Measurements from ENCODE around the gene SCD5. TPM values are rescaled to one million over a fixed set of nuclear protein-coding genes. Genes with fewer than 3 reads are reported as not detected.

Gene SCD5
- total RNA-seq, 1 experiment from 2014 or later = 17.2 TPM

- no peaks in the 10 kb centered on the region for H3K9me3 ChIP-seq (replicated peaks)
- no peaks in the 10 kb centered on the region for H3K4me1 ChIP-seq (replicated peaks)
- no peaks in the 10 kb centered on the region for H3K27me3 ChIP-seq (replicated peaks)
- no peak for DNase-seq (ENCODE audit: low read depth in 1 of 2, low spot score in 2 of 2)
- no peak overlapping the region for H3K27ac ChIP-seq
- H3K4me3 ChIP-seq = no peak overlapping the region
- H3K36me3 ChIP-seq = no peaks in the 10 kb centered on the region
Measured at GRCh38 chr4:82715731-82716617, 82.6 kb downstream of the SCD5 start.

- H3K4me1 ChIP-seq (replicated peaks) = no peaks in the 10 kb centered on the region
- no peaks in the 10 kb centered on the region for H3K9me3 ChIP-seq (replicated peaks)
- H3K27me3 ChIP-seq (replicated peaks) = 0 out of 2 replicates have a peak, but pooled peaks cover 3% of the 10 kb centered on the region
- no peaks in the 10 kb centered on the region for H3K36me3 ChIP-seq
- no peak for DNase-seq (ENCODE audit: low read depth in 1 of 2, low spot score in 2 of 2)
- no peak overlapping the region for H3K4me3 ChIP-seq
- H3K27ac ChIP-seq = no peak overlapping the region
Measured at GRCh38 chr4:82713856-82714255, 84.7 kb downstream of the SCD5 start.

- H3K9me3 ChIP-seq (replicated peaks) = no peaks in the 10 kb centered on the region
- H3K27me3 ChIP-seq (replicated peaks) = 0 out of 2 replicates have a peak, but pooled peaks cover 3% of the 10 kb centered on the region
- no peak for DNase-seq (ENCODE audit: low read depth in 1 of 2, low spot score in 2 of 2)
- H3K27ac ChIP-seq = no peak overlapping the region
- H3K36me3 ChIP-seq = no peaks in the 10 kb centered on the region
- no peaks in the 10 kb centered on the region for H3K4me1 ChIP-seq (replicated peaks)
- H3K4me3 ChIP-seq = no peak overlapping the region
Measured at GRCh38 chr4:82712561-82712960, 86.0 kb downstream of the SCD5 start.

GRCh38 chr4:82711158-82711785, 87.3 kb downstream of the SCD5 start:
- H3K36me3 ChIP-seq = no peaks in the 10 kb centered on the region

GRCh38 chr4:82710197-82710929, 88.2 kb downstream of the SCD5 start:
- no peaks in the 10 kb centered on the region for H3K9me3 ChIP-seq (replicated peaks)
- H3K27me3 ChIP-seq (replicated peaks) = 0 out of 2 replicates have a peak, but pooled peaks cover 3% of the 10 kb centered on the region
- no peak overlapping the region for H3K27ac ChIP-seq
- no peak overlapping the region for H3K4me3 ChIP-seq
- H3K4me1 ChIP-seq (replicated peaks) = peaks cover 10% of the 10 kb centered on the region
- H3K36me3 ChIP-seq = no peaks in the 10 kb centered on the region
- no peak for DNase-seq (ENCODE audit: low read depth in 1 of 2, low spot score in 2 of 2)

More at GRCh38 chr4:82711158-82711785, 87.3 kb downstream of the SCD5 start:
- Histone ChIP-seq H3K27me3 (replicated peaks) (0 out of 2 replicates have a peak, but pooled peaks cover 3% of the 10 kb centered on the region), H3K4me1 (replicated peaks) (peaks cover 2% of the 10 kb centered on the region), H3K9me3 (replicated peaks) (no peaks in the 10 kb centered on the region), H3K4me3 (no peak overlapping the region), H3K27ac (no peak overlapping the region)
- no peak for DNase-seq (ENCODE audit: low read depth in 1 of 2, low spot score in 2 of 2)

GRCh38 chr4:82708982-82709381, 89.6 kb downstream of the SCD5 start:
- peaks cover 10% of the 10 kb centered on the region for H3K4me1 ChIP-seq (replicated peaks)
- H3K36me3 ChIP-seq = no peaks in the 10 kb centered on the region
- H3K27me3 ChIP-seq (replicated peaks) = 0 out of 2 replicates have a peak, but pooled peaks cover 3% of the 10 kb centered on the region
- H3K9me3 ChIP-seq (replicated peaks) = no peaks in the 10 kb centered on the region
- no peak for DNase-seq (ENCODE audit: low read depth in 1 of 2, low spot score in 2 of 2)
- no peak overlapping the region for H3K27ac ChIP-seq
- H3K4me3 ChIP-seq = no peak overlapping the region

GRCh38 chr4:82706349-82707000, 92.1 kb downstream of the SCD5 start:
- Histone ChIP-seq H3K27ac (no peak overlapping the region), H3K4me1 (replicated peaks) (peaks cover 10% of the 10 kb centered on the region), H3K4me3 (no peak overlapping the region), H3K27me3 (replicated peaks) (0 out of 2 replicates have a peak, but pooled peaks cover 3% of the 10 kb centered on the region), H3K9me3 (replicated peaks) (no peaks in the 10 kb centered on the region), H3K36me3 (no peaks in the 10 kb centered on the region)
- no peak for DNase-seq (ENCODE audit: low read depth in 1 of 2, low spot score in 2 of 2)

GRCh38 chr4:82705928-82706300, 92.7 kb downstream of the SCD5 start:
- Histone ChIP-seq H3K4me3 (no peak overlapping the region), H3K27me3 (replicated peaks) (0 out of 2 replicates have a peak, but pooled peaks cover 3% of the 10 kb centered on the region), H3K4me1 (replicated peaks) (peaks cover 10% of the 10 kb centered on the region), H3K36me3 (no peaks in the 10 kb centered on the region), H3K9me3 (replicated peaks) (no peaks in the 10 kb centered on the region), H3K27ac (no peak overlapping the region)
- DNase-seq (ENCODE audit: low read depth in 1 of 2, low spot score in 2 of 2) = peak in 1 of 2 experiments; percentile 27

GRCh38 chr4:82705169-82705927, 93.2 kb downstream of the SCD5 start:
- peaks cover 10% of the 10 kb centered on the region for H3K4me1 ChIP-seq (replicated peaks)
- H3K27me3 ChIP-seq (replicated peaks) = 0 out of 2 replicates have a peak, but pooled peaks cover 3% of the 10 kb centered on the region
- no peak overlapping the region for H3K27ac ChIP-seq
- no peak for DNase-seq (ENCODE audit: low read depth in 1 of 2, low spot score in 2 of 2)
- no peaks in the 10 kb centered on the region for H3K36me3 ChIP-seq
- H3K4me3 ChIP-seq = no peak overlapping the region
- H3K9me3 ChIP-seq (replicated peaks) = no peaks in the 10 kb centered on the region

GRCh38 chr4:82704156-82704555, 94.4 kb downstream of the SCD5 start:
- no peak for DNase-seq (ENCODE audit: low read depth in 1 of 2, low spot score in 2 of 2)
- Histone ChIP-seq H3K4me1 (replicated peaks) (peaks cover 10% of the 10 kb centered on the region), H3K9me3 (replicated peaks) (no peaks in the 10 kb centered on the region), H3K36me3 (no peaks in the 10 kb centered on the region), H3K4me3 (no peak overlapping the region), H3K27ac (no peak overlapping the region), H3K27me3 (replicated peaks) (0 out of 2 replicates have a peak, but pooled peaks cover under 1% of the 10 kb centered on the region)

GRCh38 chr4:82698412-82698811, 100.2 kb downstream of the SCD5 start:
- no peak for DNase-seq (ENCODE audit: low read depth in 1 of 2, low spot score in 2 of 2)
- no peaks in the 10 kb centered on the region for H3K27me3 ChIP-seq (replicated peaks)
- H3K4me3 ChIP-seq = no peak overlapping the region
- no peak overlapping the region for H3K27ac ChIP-seq
- no peaks in the 10 kb centered on the region for H3K9me3 ChIP-seq (replicated peaks)
- no peaks in the 10 kb centered on the region for H3K4me1 ChIP-seq (replicated peaks)
- no peaks in the 10 kb centered on the region for H3K36me3 ChIP-seq

GRCh38 chr4:82697561-82697960, 101.0 kb downstream of the SCD5 start:
- no peaks in the 10 kb centered on the region for H3K27me3 ChIP-seq (replicated peaks)
- no peaks in the 10 kb centered on the region for H3K9me3 ChIP-seq (replicated peaks)
- no peak overlapping the region for H3K4me3 ChIP-seq
- H3K4me1 ChIP-seq (replicated peaks) = no peaks in the 10 kb centered on the region
- H3K27ac ChIP-seq = no peak overlapping the region
- no peaks in the 10 kb centered on the region for H3K36me3 ChIP-seq
- DNase-seq (ENCODE audit: low read depth in 1 of 2, low spot score in 2 of 2) = no peak

Data from SJSA1 (cell line).